NB4 (cell line): Measurements from ENCODE around the gene ARL4C.

Experiments
- DNase-seq: peaks from one replicate; pipeline ENCODE4 v3.0.0; 2010; ENCODE audit warnings: low read depth
- H3K4me3 ChIP-seq: one replicate; pipeline ENCODE4 v1.5.1; 2011; ENCODE audit warnings: mild to moderate bottlenecking, low read depth, low read length, moderate library complexity
- MYC ChIP-seq: IDR thresholded peaks from 2 replicates; pipeline ENCODE4 v1.6.1; 2011; ENCODE audit warnings: low read depth, low read length
- POLR2A ChIP-seq: IDR thresholded peaks from 2 replicates; pipeline ENCODE4 v1.6.1; 2011; ENCODE audit warnings: mild to moderate bottlenecking; ENCODE audit not compliant: insufficient read length; ENCODE audit errors: extremely low read depth
- TF ChIP-seq, protein P1 (sequence below): IDR thresholded peaks from one replicate; pipeline ENCODE4 v1.5.1; 2012; ENCODE audit warnings: low read depth, low read length
- TF ChIP-seq, protein P2 (sequence below): IDR thresholded peaks from 2 replicates; pipeline ENCODE4 v1.6.1; 2011; ENCODE audit warnings: low read depth, low read length

The ARL4C gene

DNA sequence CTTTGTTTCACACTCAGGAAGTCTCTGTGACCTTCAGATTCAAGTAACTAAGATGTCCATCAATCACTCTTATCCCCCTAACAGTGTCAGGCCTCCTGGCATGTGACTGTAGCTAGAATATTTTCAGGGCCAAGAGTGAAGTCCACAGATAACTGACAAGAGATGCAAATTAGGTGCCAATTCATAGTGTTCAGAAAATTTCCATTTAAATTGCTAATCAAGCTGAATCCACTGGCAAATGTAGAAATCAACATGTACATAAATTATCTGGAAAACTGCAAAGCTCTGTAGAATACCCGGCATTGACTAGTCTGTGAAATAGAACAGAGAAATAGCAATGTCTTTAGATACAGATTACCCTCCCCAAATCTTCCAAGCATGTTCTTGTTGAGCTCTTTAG, 38.6 kb upstream of the ARL4C start:
- H3K4me3 ChIP-seq: no peak overlapping the region
- TF ChIP-seq MYC (no peak), POLR2A (no peak)
- TF ChIP-seq, protein P1, sequence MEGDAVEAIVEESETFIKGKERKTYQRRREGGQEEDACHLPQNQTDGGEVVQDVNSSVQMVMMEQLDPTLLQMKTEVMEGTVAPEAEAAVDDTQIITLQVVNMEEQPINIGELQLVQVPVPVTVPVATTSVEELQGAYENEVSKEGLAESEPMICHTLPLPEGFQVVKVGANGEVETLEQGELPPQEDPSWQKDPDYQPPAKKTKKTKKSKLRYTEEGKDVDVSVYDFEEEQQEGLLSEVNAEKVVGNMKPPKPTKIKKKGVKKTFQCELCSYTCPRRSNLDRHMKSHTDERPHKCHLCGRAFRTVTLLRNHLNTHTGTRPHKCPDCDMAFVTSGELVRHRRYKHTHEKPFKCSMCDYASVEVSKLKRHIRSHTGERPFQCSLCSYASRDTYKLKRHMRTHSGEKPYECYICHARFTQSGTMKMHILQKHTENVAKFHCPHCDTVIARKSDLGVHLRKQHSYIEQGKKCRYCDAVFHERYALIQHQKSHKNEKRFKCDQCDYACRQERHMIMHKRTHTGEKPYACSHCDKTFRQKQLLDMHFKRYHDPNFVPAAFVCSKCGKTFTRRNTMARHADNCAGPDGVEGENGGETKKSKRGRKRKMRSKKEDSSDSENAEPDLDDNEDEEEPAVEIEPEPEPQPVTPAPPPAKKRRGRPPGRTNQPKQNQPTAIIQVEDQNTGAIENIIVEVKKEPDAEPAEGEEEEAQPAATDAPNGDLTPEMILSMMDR: no peak
- TF ChIP-seq, protein P2, sequence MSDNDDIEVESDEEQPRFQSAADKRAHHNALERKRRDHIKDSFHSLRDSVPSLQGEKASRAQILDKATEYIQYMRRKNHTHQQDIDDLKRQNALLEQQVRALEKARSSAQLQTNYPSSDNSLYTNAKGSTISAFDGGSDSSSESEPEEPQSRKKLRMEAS: no peak
- no peak for DNase-seq

DNA sequence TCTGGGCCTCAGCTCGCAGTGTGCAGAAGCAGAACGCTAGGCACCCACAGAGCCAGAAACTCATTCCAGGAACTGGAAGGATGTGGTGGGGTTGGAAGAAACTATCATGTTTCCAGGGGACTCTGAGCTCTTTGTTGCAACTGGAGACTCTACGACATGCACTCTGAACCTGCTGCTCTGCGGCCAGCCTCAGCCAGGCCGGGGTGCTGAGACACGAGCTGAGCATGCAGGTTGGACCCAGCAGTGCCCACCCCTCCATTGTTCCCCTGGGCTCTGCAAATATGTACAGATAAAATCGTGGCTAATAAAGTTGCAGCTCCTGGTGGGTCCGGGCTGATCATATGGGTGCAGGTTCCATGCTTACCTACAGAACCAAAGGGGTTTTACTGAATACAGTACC, 37.6 kb upstream of the ARL4C start:
- DNase-seq: no peak
- H3K4me3 ChIP-seq: no peak overlapping the region
- TF ChIP-seq, protein P2: no peak
- TF ChIP-seq, protein P1: no peak
- TF ChIP-seq MYC: no peak
- no peak for TF ChIP-seq POLR2A

DNA sequence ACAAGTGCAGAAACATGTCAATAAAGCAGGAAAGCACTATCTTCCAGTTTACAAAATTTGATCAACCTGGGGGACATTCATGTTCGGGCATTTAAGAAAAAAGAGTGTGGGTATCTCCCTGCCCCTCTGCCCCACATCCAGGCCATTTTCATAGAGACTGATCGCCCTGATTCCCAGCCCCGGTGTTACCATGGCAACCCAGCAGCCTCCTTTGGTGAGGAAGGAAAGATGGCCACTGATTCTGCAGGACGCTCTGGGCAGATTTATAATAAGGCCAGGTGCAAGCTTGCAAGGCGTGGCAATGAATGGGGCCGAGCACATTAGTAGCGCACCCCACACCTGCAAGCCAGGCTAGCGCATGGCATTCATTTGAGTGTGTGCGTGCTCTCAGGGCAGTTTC, 36.7 kb upstream of the ARL4C start:
- no peak overlapping the region for H3K4me3 ChIP-seq
- no peak for DNase-seq
- TF ChIP-seq, protein P1: no peak
- no peak for TF ChIP-seq MYC
- no peak for TF ChIP-seq POLR2A
- TF ChIP-seq, protein P2: no peak

DNA sequence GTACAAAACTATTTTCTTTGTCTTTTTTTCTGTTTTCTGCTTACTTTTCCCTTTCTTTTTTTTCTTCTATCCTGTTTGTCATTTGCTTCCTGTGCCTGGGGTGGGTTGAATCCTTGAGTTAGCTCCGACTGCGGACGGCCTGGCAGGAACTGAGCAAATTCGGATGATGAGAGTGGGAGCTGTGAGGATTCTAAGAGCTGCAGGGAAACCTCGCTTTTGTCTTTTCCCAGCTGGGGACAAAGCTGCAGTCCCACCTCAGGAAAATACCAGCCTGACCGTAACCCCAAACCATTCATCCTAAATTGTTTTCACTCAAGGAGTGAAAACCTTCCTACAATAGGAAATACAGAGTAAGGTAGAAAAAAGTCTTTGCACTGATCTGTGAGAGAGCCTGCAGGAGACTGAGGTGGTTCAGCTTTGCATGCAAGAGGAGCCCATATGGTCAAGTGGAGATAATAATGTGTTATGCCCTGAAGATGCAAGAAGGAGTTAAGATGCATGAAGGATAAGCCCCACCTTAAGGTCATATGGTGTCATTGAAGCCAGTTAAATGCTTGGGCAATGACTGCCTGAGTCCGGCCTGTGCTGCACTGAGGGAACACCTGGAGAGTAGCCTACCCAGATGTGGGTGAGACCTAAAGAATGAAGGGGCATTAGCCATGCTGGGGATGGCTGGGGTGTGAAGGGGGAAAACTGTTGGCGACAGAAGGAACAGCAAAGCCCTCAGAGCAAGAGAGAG, 31.7 kb upstream of the ARL4C start:
- TF ChIP-seq, protein P2: no peak
- TF ChIP-seq MYC (no peak), POLR2A (no peak)
- TF ChIP-seq, protein P1: no peak
- no peak for DNase-seq
- H3K4me3 ChIP-seq: no peak overlapping the region

DNA sequence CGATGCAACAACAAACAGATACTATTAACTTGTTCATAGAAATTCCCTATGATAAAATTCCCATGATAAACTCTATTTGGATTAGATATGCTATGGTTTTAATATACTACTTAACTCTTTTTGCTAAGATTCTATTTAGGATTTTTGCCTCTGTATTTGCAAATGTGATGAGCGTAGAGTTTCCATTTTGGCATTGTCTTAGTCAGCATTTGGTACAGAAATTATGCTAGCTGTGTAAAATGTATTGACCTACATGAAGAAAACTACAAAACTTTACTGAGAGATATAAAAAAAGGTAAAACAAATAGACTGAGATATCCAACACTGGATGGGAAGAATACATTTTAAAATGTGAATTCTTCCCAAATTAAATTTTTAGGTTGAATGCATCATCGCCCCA, 29.8 kb upstream of the ARL4C start:
- no peak overlapping the region for H3K4me3 ChIP-seq
- no peak for DNase-seq
- TF ChIP-seq, protein P1: no peak
- TF ChIP-seq MYC (no peak), POLR2A (no peak)
- TF ChIP-seq, protein P2: no peak

DNA sequence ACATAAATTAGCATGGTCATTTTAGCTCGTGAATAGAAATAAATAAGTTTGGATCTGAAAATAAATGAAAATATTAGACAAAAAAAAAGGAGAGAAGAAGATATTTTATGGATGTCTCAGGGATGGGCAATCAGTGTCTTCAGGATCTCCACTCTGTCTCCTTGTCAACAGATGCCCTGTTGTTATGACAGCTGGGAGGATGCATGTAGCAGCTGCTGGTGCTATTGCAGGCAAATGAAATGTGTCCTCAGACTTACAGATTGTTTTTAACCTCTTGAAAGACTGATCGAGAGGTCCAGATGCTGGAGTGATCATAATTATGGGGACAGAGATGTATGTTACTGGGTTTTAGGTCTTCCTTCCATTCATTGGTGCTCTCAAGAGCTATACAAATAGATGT, 24.7 kb upstream of the ARL4C start:
- DNase-seq: no peak
- H3K4me3 ChIP-seq: no peak overlapping the region
- TF ChIP-seq MYC (no peak), POLR2A (no peak)
- TF ChIP-seq, protein P1: no peak
- TF ChIP-seq, protein P2: no peak
